Measurements from ENCODE around the gene SYCP2L.
"Not testable (repeated sequence)": the region's sequence is repeated elsewhere in the genome, so short reads cannot be mapped to it uniquely, and the experiment has no call there.

SYCP2L gene

GRCh38 chr6:10957414-10957886 is 70.6 kb downstream of the SYCP2L start:
- no peak for DNase-seq (ENCODE audit: low spot score)

- no peak for DNase-seq (ENCODE audit: low spot score)
Measured at GRCh38 chr6:10960171-10960570, 73.3 kb downstream of the SYCP2L start.

- DNase-seq (ENCODE audit: low spot score) = no peak
Measured at GRCh38 chr6:10961837-10962236, 75.0 kb downstream of the SYCP2L start.

- DNase-seq (ENCODE audit: low spot score) = no peak
Measured at GRCh38 chr6:10962673-10963072, 75.8 kb downstream of the SYCP2L start.

- no peak for DNase-seq (ENCODE audit: low spot score)
Measured at GRCh38 chr6:10963113-10963512, 76.3 kb downstream of the SYCP2L start.

- DNase-seq (ENCODE audit: low spot score) = no peak
Measured at GRCh38 chr6:10964684-10965083, 77.8 kb downstream of the SYCP2L start.

- no peak for DNase-seq (ENCODE audit: low spot score)
Measured at GRCh38 chr6:10968776-10969175, 81.9 kb downstream of the SYCP2L start.

- no peak for DNase-seq (ENCODE audit: low spot score)
Measured at GRCh38 chr6:10970731-10971130, 83.9 kb downstream of the SYCP2L start.

GRCh38 chr6:10972196-10972595 is 85.3 kb downstream of the SYCP2L start:
- DNase-seq (ENCODE audit: low spot score) = no peak

GRCh38 chr6:10976571-10976970 is 89.7 kb downstream of the SYCP2L start:
- DNase-seq (ENCODE audit: low spot score) = no peak

GRCh38 chr6:10977231-10977968 is 90.5 kb downstream of the SYCP2L start:
- DNase-seq (ENCODE audit: low spot score) = no peak

GRCh38 chr6:10979603-10980002 is 92.8 kb downstream of the SYCP2L start:
- no peak for DNase-seq (ENCODE audit: low spot score)

GRCh38 chr6:10981409-10981808 is 94.6 kb downstream of the SYCP2L start:
- DNase-seq (ENCODE audit: low spot score) = no peak

- DNase-seq (ENCODE audit: low spot score) = not testable (repeated sequence)
Measured at GRCh38 chr6:10984959-10985358, 98.1 kb downstream of the SYCP2L start.

- DNase-seq (ENCODE audit: low spot score) = no peak
Measured at GRCh38 chr6:10989587-10989986, 102.7 kb downstream of the SYCP2L start.

- no peak for DNase-seq (ENCODE audit: low spot score)
Measured at GRCh38 chr6:10991115-10991514, 104.3 kb downstream of the SYCP2L start.

GRCh38 chr6:10993896-10994295 is 107.0 kb downstream of the SYCP2L start:
- DNase-seq (ENCODE audit: low spot score) = no peak

- DNase-seq (ENCODE audit: low spot score) = no peak
Measured at GRCh38 chr6:10995114-10995707, 108.4 kb downstream of the SYCP2L start.

- no peak for DNase-seq (ENCODE audit: low spot score)
Measured at GRCh38 chr6:10999994-11000393, 113.1 kb downstream of the SYCP2L start.

- no peak for DNase-seq (ENCODE audit: low spot score)
Measured at GRCh38 chr6:11002176-11002575, 115.3 kb downstream of the SYCP2L start.

- DNase-seq (ENCODE audit: low spot score) = not testable (repeated sequence)
Measured at GRCh38 chr6:11003297-11003696, 116.4 kb downstream of the SYCP2L start.

- DNase-seq (ENCODE audit: low spot score) = no peak
Measured at GRCh38 chr6:11006061-11006460, 119.2 kb downstream of the SYCP2L start.

GRCh38 chr6:11007715-11008608 is 121.1 kb downstream of the SYCP2L start:
- no peak for DNase-seq (ENCODE audit: low spot score)
